HG03025 (cell line): ENCODE measurements around the gene PEX10.

ENCODE experiments used
- ATAC-seq: cut with Tn5 transposase; IDR thresholded peaks from one replicate; pipeline ENCODE4 v1.9.1; 2021; ENCODE audit warnings: mild to moderate bottlenecking, moderate library complexity; ENCODE audit not compliant: unreplicated experiment, low FRiP score

Gene PEX10

DNA sequence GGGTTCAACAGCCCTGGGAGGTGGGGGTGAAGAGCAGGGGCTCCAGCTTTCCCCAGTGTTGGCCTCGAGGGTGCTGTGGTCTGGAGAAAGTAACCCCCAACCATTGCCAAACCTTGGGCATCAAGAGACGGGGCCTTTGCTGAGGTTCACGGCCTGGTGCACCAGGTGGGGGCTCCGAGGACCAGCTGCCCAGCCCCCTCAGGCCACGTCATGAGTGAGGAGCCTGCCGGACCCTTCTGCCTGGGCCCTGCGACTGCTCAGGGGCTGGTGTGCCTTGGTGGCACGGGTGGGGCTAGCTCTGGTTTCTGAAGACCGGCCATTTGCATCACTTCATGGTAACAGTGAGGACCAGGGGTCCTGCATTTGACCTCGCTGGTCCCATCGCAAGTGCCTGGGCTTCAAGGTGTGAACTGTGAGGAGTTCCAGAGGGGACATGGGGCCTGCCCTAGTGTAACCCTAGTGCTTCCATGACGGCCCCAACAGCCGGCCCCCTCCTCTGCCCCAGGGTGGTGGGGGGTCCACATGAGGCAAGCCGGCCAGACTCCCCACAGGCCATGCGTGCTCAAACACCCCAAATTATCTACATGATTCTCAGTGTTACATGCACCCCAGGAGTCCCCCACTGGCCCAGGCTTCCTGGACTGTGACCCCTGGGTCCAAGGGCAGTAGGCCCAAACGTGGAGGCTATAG, 34.5 kb downstream of the PEX10 start:
- no peak for ATAC-seq

DNA sequence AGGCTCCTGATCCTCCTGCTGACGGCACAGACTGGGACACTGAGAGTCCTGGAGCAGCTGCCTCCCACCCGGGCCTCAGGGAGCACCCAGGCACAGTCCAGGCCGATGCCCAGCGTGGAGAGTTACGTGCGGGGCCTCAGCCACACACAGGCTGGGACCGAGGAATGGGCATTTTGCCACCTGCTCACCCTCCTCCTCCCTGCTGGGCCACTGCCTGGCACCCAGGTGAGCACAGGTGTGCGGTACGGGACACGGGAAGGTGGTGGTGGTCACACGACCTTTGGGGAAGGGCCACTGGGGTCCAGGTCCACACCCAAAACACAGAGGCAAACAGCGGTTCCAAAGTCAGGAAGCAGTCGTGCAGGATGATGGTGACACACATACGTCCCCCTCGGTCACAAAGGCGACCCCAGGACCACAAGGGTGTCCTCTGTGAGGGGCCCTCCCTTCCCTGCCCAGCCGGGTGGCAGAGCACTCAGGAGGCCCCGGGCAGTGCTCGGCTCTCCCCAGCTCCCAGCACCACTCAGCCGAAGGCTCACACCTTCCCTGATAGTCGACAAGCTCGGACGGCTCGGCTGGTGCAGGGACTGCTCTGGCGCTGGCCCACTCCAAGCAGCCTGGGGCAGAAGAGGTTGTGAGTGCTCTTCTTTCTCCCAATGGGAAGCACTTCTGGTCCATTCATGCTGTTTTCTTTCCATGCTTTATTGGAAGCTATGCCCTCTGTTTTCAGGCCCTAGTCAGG, 35.3 kb downstream of the PEX10 start:
- no peak for ATAC-seq

DNA sequence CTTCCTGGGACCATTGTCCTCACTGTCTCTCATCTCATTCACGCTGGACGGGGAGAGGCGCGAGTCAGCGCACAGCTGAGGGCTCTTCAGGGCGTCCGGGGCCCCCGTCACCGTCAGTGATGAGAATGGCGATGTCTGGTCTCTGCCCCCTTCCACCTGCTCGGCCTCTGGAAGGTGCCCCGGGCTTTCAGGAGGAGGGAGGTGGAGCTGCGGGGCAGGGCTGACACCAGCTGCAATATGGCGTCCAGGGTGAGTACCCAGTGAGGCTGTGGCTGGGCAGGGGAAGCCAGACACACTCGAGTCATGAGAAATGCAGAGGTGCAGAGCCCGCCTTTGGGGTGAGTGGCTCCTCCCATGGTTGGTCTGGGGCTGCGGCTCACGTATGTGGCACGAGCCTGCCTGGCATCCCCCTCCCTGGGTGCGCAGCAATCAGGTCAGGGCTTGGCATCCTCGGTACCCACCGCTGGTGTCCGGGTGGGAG, 36.1 kb downstream of the PEX10 start:
- ATAC-seq: no peak

DNA sequence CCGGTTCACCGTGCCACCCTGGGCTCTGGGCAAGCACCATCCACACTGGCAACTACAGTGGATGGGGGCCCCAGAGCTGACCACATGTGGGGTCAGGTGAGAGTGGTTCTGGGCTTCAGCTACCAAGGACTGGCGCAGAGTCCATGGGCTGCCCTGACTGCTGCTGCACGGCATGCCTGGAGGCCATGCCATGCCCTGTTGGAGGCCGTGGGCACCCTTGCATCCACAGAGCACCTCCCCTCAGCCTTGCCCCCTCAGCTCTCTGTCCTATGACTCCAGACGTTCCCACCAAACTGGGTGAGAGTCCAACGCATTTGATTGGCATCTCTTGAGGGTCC, 36.5 kb downstream of the PEX10 start:
- no peak for ATAC-seq

DNA sequence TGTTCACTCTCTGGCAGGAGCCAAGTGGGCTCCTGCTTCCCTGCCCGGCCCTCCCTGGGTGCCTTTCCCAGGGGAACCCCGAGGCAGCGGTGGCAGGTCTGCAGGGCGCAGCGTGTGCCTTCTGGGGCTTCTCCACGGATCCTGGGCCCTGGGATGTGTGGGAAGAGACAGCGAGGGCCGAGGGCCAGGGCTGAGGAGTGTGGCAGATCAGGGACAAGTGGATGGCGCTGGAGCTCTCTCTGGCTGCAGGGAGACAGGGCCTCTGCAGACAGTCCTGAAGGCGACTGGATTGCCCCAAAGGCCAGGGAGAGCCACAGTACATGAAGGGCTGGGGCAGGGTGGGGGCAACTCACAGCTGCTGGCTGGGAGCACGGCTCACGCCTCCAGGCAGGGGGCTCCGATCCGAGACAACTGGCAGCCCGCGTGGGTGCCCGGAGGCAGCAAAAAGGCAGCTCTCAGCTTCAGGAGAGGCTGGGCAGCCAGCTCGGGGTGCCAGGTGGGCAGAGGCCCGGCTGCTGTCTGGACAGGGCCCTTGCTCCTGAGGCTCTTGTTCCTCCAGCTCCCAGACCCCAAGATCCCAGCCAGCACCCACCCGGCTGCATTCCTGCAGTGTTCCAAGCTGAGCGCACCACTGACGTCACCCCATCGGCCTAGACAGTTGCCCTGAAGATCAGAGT, 37.0 kb downstream of the PEX10 start:
- ATAC-seq: no peak

DNA sequence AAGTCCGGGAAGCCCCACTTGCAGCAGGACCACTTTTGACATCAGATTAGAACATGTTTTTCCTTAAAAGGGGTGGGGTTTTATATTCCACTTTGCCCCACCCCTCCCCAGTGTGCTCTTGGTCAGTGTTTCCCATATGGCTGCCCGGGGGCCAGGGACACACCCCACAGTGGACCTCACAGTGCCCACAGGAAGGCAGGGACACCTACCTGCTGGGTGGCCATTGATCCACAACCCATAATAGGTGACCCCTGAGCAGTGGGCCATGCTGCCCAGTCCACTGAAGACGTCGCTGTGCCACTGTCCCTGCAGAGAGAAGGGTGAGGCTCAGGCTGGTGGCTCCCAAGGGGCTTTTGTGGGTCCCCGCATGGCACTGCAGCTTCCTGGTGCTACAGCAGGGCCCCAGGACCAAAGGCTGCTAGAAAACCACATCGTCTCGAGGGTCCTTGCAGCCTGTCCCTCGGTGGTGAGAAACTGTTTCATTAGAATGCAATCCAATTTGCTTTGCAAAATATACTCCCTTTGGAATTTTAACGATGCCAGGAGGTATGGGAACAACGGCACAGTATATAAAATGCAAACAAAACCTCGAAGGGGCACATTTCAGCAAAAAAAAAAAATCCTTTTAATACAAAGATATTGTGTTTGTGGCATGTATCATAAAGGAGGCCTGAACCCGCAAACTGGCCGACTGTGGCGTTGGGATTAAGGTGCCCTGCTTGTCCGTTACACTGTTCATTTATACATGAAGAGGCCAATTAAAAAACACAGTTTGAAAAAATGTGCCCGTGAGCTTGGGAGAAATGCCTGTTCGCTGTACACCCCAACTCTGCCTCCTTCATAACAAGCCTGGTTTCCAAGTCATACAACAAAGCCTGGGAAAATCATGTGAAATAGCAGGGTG, 37.9 kb downstream of the PEX10 start:
- no peak for ATAC-seq

DNA sequence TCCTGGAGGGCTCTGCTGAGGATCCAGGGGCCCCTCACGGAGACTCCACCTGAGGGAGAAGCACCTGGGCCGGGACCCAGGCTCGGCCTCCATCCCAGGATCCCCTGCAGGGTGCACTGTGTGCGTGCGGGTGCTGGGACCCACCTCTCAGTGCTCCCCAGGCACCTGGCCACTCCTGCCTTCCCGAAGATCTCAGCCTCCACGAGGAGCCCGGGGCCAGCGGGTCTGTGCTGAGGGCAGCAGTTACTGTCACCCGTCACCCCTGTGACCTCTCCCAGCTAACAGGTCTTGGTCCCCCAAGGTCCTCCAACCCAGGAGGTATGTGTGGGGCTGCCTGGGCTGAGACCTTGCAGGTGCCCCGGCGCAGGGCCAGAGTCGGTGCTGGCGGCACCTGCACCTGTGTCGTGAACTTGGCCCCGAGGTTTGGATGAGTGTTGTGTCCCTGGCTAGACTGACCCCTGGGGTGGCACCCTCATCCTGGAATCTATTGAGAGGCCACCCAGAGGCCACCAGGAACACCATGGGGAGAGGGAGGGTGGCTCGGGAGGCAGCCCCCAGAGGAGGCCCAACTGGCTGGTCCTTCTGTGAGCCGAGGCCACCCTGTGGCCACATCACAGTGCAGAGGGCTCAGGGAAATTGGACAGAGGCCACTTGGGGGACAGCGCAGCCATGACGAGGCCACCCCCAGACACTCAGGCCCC, 38.7 kb downstream of the PEX10 start:
- ATAC-seq: no peak

DNA sequence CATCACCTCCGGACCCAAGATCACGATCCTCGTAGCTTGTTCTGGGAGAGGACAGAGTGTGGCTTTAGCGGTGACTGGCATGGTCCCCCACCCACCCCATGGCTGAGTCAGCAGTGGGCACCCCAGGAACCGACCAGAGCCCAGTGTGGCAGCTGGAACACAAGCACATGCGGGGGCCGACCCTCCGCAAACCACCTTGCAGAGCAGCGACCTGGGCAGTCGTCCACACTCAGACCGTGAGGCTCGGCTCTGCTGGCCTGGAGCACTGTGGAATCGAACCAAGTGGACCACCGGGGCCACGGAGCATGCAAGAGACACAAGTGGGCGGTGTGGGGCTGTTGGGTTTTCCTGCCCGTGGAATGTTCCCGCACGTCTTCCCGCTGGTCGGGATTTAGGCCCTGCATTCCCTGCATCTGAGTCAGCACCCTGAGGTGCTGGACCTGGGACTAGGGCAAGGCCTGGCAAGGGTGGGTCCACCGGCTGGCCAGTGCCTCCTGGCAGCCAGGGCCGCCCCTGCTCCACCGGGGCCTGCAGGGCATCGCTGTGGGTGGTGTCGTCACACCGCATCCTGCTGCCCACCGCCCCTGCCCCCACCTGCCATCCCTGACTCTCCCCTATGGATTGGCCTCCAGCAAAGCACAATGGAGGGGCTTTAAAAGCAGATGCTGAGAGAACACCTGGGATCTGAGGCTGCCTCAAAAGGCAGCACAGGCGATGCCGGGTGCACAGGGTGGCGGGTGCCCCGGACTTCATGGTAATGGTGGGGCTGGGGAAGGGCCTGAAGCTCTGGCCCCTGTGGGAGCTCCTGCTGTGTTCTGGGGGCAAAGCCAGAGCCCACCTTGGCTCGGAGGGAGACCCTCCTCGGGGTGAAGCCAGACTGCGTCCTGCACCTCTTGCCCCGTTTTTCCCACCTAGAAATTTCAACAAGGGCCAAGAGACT, 39.5 kb downstream of the PEX10 start:
- no peak for ATAC-seq

DNA sequence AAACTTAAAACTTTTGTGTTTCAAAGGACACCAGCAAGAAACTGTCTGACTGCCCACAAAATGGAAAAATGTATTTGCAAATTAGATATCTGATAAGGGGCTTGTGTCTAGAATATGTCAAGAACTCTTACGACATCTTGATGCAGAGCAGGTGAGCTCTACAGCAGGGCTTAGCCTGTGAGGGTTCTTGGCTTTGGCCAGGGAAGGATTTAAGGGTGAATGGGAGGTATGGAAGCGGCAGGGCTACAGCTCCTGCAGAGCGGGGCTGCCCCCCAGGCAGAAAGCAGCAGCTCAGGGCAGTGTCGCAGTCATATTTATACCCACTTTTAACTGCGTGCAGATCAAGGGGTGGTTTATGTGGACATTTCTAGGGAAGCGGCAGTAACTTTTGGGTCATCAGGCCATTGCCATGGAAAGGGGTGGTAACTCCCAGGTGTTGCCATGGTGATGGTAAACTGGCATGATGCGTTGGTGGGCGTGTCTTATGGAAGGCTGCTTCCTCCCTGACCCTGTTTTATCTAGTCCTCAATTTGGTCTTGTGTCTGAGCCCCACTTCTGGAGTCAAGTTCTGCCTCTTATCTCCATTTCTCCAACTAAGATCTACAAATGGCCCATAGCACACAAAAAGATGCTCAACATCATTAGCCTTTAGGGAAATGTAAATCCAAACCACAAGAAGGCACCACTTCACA, 44.2 kb downstream of the PEX10 start:
- ATAC-seq: no peak

DNA sequence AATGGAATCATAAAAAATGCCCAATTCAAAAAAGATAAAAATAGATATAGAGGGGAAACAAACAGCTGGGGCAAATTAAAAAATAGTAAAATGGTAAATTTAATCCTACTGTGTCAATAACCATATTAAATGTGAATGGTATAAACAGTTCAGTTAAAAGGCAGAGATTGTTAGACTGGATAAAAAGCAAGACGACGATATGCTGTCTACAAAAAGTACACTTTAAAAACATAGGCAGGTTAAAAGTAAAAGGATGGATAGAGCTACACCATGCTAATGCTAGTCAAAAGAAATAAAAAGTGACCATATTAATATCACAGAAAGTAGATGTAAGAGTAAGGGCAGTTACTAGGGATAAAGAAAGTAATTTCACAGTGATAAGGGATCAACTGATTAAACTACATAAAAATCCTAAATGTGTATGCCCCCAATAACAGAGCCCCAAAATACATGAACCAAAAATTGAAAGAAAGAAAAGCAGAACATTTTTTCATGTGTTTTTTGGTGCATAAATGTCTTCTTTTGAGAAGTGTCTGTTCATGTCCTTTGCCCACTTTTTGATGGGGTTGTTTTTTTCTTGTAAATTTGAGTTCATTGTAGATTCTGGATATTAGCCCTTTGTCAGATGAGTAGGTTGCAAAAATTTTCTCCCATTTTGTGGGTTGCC, 48.4 kb downstream of the PEX10 start:
- no peak for ATAC-seq

DNA sequence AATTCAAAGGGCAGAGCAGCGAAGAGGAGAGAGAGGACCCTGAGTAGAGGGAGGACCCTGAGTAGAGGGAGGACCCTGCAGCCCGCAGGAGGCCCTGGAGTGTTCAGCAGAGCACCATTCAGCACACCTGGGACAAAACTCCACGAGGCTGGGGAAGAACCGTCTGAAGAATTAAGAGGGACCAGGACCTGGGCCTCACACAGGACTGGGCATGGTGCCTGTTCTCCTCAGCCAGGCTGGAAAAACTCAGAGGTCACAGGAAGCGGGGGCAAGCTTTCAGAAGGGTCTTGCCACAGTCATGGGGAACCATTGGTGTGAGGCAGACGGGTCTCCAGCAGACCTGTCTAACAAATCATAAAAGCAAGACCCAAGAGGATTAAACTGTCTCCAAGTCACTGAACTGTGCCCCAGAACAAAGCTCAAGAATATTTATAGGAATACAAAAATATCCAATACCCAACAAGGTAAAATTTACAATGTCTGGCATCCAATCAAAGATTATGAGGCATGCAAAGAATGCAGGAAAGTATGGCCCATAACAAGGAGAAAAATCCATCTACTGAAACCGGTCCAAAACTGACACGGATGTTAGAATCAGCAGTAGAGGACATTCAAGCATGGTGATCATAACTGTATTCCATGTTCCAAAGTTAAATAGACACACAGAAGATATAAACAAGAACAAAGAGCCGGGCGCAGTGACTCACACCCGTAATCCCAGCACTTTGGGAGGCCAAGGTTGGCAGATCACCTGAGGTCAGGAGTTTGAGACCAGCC, 51.6 kb downstream of the PEX10 start:
- ATAC-seq: no peak

DNA sequence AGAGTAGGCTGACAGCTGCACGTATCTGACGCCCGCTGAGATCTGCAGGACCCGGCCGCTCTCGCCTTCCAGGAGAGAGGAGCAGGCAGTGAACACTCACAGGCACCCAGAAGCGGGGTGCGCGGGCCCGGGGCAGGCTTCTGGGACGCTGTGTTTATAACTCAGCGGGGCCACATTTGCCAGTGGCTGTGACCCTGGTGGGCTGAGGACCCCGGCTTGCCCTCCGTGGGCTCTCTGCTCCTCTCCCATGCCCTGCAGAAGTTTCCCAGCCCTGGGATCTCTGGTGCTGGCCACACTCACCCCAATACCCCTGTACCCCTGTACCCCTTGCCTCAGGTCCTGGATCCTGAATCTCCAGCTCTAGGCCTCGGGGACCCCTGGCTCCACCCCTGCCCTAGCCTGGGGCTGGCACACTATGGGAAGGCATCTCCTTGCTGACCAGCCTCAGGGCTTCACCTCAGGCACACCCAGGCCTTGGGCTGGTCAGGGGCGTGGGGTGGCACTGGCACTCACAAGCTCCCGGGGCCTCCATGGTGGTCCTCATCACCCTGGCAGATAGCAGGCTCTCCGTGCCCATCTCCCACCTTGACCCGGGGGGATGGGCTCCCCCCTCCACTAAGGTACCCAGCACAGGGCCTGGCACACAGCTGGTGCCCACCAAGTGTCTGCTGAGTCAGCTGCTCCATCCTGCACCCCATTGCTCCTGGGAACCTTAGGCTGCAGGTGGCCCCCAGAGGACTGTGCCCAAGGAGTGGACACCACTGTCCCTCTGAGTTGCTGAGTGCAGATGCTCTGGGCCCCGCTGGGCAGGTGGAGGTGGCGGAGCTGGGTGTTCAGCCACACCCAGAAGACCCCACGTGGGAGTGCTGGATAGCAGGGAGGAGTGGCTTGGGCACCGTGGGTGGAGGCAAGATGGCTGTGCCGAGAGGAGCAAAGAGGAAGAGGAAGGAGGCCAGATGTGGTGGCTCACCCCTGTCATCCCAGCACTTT, 53.4 kb downstream of the PEX10 start:
- no peak for ATAC-seq

DNA sequence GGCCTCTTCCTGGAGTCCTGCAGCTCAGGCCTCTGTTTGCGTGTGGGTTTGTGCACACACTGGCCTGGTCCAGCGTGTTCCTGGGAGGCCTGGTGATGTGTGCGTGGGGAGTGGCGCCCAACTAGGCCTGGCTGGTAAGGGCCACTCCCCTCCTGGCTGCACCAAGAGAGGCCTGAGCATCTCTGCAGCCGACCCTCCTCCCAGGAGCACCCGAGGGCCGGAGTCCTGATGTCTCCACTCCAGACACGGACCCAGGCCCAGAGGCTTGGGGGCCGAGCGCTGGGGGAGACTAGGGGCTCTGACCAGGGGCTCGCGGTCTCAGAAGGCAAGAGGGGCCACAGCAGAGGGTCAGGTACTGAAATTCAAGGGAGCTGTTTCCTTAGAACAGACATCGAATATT, 54.3 kb downstream of the PEX10 start:
- no peak for ATAC-seq

DNA sequence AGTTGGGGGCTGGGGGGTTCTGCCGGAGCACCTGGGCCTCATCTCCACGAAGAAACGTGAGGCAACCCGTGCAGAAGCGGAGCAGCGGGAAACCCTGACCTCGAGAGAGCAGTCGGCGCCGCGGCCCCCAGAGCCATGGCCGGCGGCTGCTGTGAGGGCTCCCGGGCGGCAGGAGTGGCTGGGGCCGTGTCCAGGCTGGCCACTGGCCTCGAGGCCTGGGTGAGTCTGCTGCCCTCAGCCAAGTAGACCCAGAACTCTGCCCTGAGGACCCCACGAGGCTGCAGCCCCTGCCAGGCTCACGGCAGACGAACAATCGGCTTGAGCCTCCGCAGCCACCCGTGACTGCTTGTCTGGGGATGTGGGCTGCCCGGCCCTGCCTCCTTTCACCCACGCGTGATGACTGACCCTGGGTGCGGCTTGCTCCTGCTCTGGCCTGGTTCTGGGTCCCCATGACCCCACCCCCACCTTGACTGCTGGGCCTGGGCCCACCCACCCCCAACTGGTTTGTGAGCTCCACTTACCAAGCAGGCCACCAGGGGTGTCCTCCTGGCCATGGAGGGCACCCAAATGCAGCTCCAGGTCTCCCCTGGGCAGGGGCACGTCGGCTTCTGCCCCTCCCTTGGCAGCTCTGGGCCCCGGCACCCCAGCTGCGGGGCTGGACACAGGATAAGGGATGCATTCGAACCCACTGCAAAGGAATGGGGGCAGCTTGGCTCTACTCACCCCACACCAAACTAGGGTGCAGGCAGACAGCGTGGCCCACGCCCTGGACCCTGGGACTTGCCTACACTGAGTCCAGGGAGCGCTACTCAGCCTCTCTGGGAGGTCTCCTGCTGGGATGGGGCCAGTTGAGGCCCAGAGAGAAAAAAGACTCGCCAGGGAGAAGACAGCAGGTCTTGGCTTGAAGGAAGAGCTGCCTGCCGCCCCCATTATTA, 55.2 kb downstream of the PEX10 start:
- ATAC-seq: no peak

DNA sequence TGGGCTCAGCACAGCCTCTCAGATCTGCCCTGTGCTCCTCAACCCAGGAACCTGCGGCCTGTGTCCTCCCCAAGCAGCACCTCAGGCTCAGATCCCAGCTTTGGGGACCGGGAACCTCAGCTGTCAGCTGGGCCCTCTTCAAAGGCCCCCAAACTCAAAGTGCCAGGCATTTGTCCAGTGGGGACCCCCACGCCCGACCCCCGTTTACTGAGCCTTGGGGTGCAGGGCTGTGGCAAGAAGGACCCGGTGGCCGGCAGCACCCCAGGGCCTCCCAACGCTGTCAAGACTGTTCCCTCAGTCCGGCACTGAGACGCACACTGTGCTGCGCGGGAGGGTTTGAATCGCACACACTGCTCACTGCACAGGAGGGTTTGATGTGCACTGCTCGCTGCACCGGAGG, 56.0 kb downstream of the PEX10 start:
- no peak for ATAC-seq
